ENCODE results near the gene NRM. TPM values are rescaled to one million over a fixed set of nuclear protein-coding genes. Genes with fewer than 3 reads are reported as not detected.

The NRM gene
- total RNA-seq, 2 donors from 2014 or later: 2.2 to 4.2 TPM

- DNase-seq (ENCODE audit: low spot score): no peak
- TF ChIP-seq CTCF (IDR thresholded peaks at IDR 0.05): no peak
- H3K4me1 ChIP-seq: peaks cover 0 to 18% of the 10 kb centered on the region in 2 donors
- H3K4me3 ChIP-seq: no peak overlapping the region
- H3K36me3 ChIP-seq: peaks cover 54% of the 10 kb centered on the region
- no peaks in the 10 kb centered on the region for H3K27me3 ChIP-seq
- no peaks in the 10 kb centered on the region for H3K9me3 ChIP-seq
- no peak overlapping the region for H3K27ac ChIP-seq
Measured at GRCh38 chr6:30651143-30651542, 39.6 kb downstream of the NRM start.

GRCh38 chr6:30647242-30648116 is 43.3 kb downstream of the NRM start:
- Histone ChIP-seq H3K27ac (peak overlapping the region; percentile 96 to 99), H3K36me3 (peaks cover 18% of the 10 kb centered on the region), H3K27me3 (no peaks in the 10 kb centered on the region), H3K4me1 (peaks cover 0 to 19% of the 10 kb centered on the region in 2 donors), H3K4me3 (peak overlapping the region; percentile 97 to 100), H3K9me3 (no peaks in the 10 kb centered on the region)
- no peak for TF ChIP-seq CTCF (IDR thresholded peaks at IDR 0.05)
- peak; percentile 64 for DNase-seq (ENCODE audit: low spot score)

GRCh38 chr6:30646450-30647241 is 44.1 kb downstream of the NRM start, which contains the start of gene C6orf136:
TSS of gene C6orf136 (plus strand) at chr6:30647133. CDS start at chr6:30647232, 99 bp downstream.
- Histone ChIP-seq H3K27me3 (no peaks in the 10 kb centered on the region), H3K27ac (peak within 1 kb of the TSS; percentile 96 to 99), H3K9me3 (no peaks in the 10 kb centered on the region), H3K36me3 (peaks cover 9% of the 10 kb centered on the region), H3K4me1 (peaks cover 0 to 19% of the 10 kb centered on the region in 2 donors), H3K4me3 (peak within 1 kb of the TSS; percentile 97 to 100)
- TF ChIP-seq CTCF (IDR thresholded peaks at IDR 0.05): no peak
- DNase-seq (ENCODE audit: low spot score): peak; percentile 90

- Histone ChIP-seq H3K4me1 (peaks cover 0 to 19% of the 10 kb centered on the region in 2 donors), H3K9me3 (no peaks in the 10 kb centered on the region), H3K4me3 (no peak overlapping the region), H3K36me3 (peaks cover 3% of the 10 kb centered on the region), H3K27me3 (no peaks in the 10 kb centered on the region), H3K27ac (no peak overlapping the region)
- no peak for TF ChIP-seq CTCF (IDR thresholded peaks at IDR 0.05)
- DNase-seq (ENCODE audit: low spot score): no peak
Measured at GRCh38 chr6:30645989-30646388, 44.8 kb downstream of the NRM start.

GRCh38 chr6:30644769-30645168 is 46.0 kb downstream of the NRM start:
- TF ChIP-seq CTCF (IDR thresholded peaks at IDR 0.05): no peak
- no peak for DNase-seq (ENCODE audit: low spot score)
- Histone ChIP-seq H3K27me3 (no peaks in the 10 kb centered on the region), H3K4me1 (peaks cover 0 to 19% of the 10 kb centered on the region in 2 donors), H3K4me3 (no peak overlapping the region), H3K36me3 (peaks cover 6% of the 10 kb centered on the region), H3K27ac (no peak overlapping the region), H3K9me3 (no peaks in the 10 kb centered on the region)
